22Rv1 (cell line): ENCODE data around the gene KNDC1.

Source experiments
- ZFX ChIP-seq: fragments of 450-650 bp; IDR thresholded peaks from 2 replicates; pipeline ENCODE4 v1.6.1; 2017; ENCODE audit warnings: antibody characterized with exemption, borderline replicate concordance
- TF ChIP-seq, protein P1 (sequence below): fragments of 450-650 bp; IDR thresholded peaks from 2 replicates; pipeline ENCODE4 v1.5.1; 2017; ENCODE audit warnings: mild to moderate bottlenecking

GRCh38 chr10:133133471-133134231 is 26.4 kb upstream of the KNDC1 start:
- TF ChIP-seq, protein P1, sequence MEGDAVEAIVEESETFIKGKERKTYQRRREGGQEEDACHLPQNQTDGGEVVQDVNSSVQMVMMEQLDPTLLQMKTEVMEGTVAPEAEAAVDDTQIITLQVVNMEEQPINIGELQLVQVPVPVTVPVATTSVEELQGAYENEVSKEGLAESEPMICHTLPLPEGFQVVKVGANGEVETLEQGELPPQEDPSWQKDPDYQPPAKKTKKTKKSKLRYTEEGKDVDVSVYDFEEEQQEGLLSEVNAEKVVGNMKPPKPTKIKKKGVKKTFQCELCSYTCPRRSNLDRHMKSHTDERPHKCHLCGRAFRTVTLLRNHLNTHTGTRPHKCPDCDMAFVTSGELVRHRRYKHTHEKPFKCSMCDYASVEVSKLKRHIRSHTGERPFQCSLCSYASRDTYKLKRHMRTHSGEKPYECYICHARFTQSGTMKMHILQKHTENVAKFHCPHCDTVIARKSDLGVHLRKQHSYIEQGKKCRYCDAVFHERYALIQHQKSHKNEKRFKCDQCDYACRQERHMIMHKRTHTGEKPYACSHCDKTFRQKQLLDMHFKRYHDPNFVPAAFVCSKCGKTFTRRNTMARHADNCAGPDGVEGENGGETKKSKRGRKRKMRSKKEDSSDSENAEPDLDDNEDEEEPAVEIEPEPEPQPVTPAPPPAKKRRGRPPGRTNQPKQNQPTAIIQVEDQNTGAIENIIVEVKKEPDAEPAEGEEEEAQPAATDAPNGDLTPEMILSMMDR, result no peak
- no peak for TF ChIP-seq ZFX
